Transverse colon (tissue), 4 donors: ENCODE data around the gene SPI1.
A peak's percentile ranks its signal among the peaks of the same experiment; 100 is the strongest.

ENCODE experiments used
- CTCF ChIP-seq, 5 experiments: fragments of 200-600 bp in 3 of 5; fragments of 450-650 bp in 2 of 5; sonication (generic) in 3 of 5; IDR thresholded peaks; 1 replicate in 2 of 5; 2 replicates in 3 of 5; pipeline ENCODE4 v1.5.1; 2016 to 2017; ENCODE audit warnings: antibody characterized with exemption in 5 of 5, inconsistent platforms in 3 of 5, mild to moderate bottlenecking in 2 of 5, moderate library complexity in 1 of 5
- EP300 ChIP-seq: sonication (generic); formaldehyde crosslinking; IDR thresholded peaks from one replicate; pipeline ENCODE4 v1.6.1; 2017; ENCODE audit warnings: antibody characterized with exemption, low read depth
- POLR2A ChIP-seq: fragments of 450-650 bp; IDR thresholded peaks from one replicate; pipeline ENCODE4 v1.6.1; 2016; ENCODE audit warnings: antibody characterized with exemption, mild to moderate bottlenecking, moderate library complexity
- POLR2AphosphoS5 ChIP-seq, 3 donors: sonication (generic); formaldehyde crosslinking; IDR thresholded peaks; one replicate each; pipeline ENCODE4 v1.6.1; 2016; ENCODE audit warnings: antibody characterized with exemption in 3 of 3

DNA sequence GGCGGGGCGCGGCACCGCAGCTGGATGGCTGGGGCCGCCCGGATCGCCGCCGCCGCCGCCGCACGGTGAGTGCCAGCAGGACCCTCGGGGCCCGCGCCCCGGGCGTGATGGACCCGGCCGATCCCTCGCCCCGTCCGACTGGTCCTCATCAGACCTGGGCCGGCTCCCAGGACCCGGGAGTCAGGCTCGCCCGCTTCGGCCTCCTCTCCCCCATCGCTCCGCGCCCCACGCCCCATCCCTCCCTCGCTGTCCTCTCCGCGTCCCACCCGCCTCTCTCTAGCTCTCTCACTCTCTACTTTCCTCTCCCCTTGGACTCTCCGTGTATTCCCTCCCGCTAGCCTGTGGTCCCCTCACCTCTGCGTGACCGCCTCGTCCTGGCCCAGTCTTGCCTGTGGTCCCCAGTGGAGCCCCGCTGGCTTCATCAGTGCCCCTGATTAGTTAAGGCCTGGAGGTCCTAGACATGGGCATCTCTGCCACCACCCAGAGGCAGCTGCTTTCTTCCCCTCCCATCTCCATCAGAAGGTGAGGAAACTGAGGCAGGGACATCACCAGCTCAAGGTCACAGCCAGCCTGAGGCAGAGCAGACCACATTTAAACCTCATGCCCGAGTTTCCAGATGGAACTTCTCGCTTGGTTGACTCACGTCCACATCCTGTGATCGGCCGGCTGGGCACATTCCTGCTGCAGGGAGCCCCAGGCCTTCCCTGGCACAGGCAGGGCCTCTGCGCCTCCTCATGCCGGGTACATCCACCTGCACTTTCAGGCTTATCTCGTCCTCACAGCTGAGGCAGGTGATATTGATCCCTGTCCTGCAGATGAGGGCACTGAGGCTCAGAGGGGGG, 30.5 kb upstream of the SPI1 start:
- no peak for TF ChIP-seq CTCF (IDR thresholded peaks at IDR 0.05)
- TF ChIP-seq POLR2A = no peak
- TF ChIP-seq EP300 = no peak
- TF ChIP-seq POLR2AphosphoS5 (IDR thresholded peaks at IDR 0.05) = peak in 2 of 3 donors; percentile 23 to 24
